Activated naive CD4-positive, alpha-beta T cell treated with anti-CD3 and anti-CD28 coated beads, Interleukin-2, amount 10 ng/mL, durations not matched to agents 7 days and 5 days (primary cell): ENCODE data around the gene PRRT3.
"Not testable (repeated sequence)": the region's sequence is repeated elsewhere in the genome, so short reads cannot be mapped to it uniquely, and the experiment has no call there.

Experiments
- CTCF ChIA-PET: fragments of 350-600 bp; sonication (Branson Sonifier 250); formaldehyde crosslinking; loops from one replicate; lab custom pipeline; 2021; ENCODE audit warnings: antibody characterized with exemption; lab: Charles Lee
- DNase-seq: peaks from one replicate; pipeline ENCODE4 v3.0.0-alpha.2; 2020
- H3K27ac Mint-ChIP-seq: one replicate; pipeline ENCODE4 v1.8.0; 2021; ENCODE audit warnings: mild to moderate bottlenecking, moderate library complexity, mixed read lengths
- H3K27me3 Mint-ChIP-seq: one replicate; pipeline ENCODE4 v1.8.0; 2021; ENCODE audit warnings: mild to moderate bottlenecking, mixed read lengths
- H3K36me3 Mint-ChIP-seq: one replicate; pipeline ENCODE4 v1.8.0; 2021; ENCODE audit warnings: mixed read lengths
- H3K4me1 Mint-ChIP-seq: one replicate; pipeline ENCODE4 v1.8.0; 2021; ENCODE audit warnings: mixed read lengths
- H3K4me3 Mint-ChIP-seq: one replicate; pipeline ENCODE4 v1.8.0; 2021; ENCODE audit warnings: mild to moderate bottlenecking, moderate library complexity, mixed read lengths
- H3K9me3 Mint-ChIP-seq: one replicate; pipeline ENCODE4 v1.8.0; 2021; ENCODE audit warnings: mixed read lengths

The PRRT3 gene

GRCh38 chr3:9942164-9942563 is 10.0 kb downstream of the PRRT3 start:
- no peaks in the 10 kb centered on the region for H3K27me3 Mint-ChIP-seq
- H3K36me3 Mint-ChIP-seq = peaks cover 16% of the 10 kb centered on the region
- no peak overlapping the region for H3K4me3 Mint-ChIP-seq
- H3K27ac Mint-ChIP-seq = peak overlapping the region; percentile 12
- peaks cover 8% of the 10 kb centered on the region for H3K4me1 Mint-ChIP-seq
- H3K9me3 Mint-ChIP-seq = no peaks in the 10 kb centered on the region
- CTCF ChIA-PET = interaction anchor here (0.9 to 4.2 kb wide), 2 partner anchors 9 to 30 kb away, joined by 3 to 24 read pairs; partner anchors contain the start of gene CRELD1
- no peak for DNase-seq

GRCh38 chr3:9940746-9941145 is 11.5 kb downstream of the PRRT3 start:
- H3K4me1 Mint-ChIP-seq = peaks cover 5% of the 10 kb centered on the region
- no peaks in the 10 kb centered on the region for H3K9me3 Mint-ChIP-seq
- no peak overlapping the region for H3K27ac Mint-ChIP-seq
- H3K27me3 Mint-ChIP-seq = no peaks in the 10 kb centered on the region
- H3K4me3 Mint-ChIP-seq = no peak overlapping the region
- CTCF ChIA-PET = interaction anchor here (4.2 kb wide), 1 partner anchor 8 kb away, joined by 24 read pairs; the partner anchor contains the start of gene CRELD1
- no peak for DNase-seq
- peaks cover 21% of the 10 kb centered on the region for H3K36me3 Mint-ChIP-seq

- H3K4me1 Mint-ChIP-seq, H3K27ac Mint-ChIP-seq, H3K27me3 Mint-ChIP-seq, CTCF ChIA-PET, H3K4me3 Mint-ChIP-seq, H3K9me3 Mint-ChIP-seq, DNase-seq: not testable (repeated sequence)
- peaks cover 30% of the 10 kb centered on the region for H3K36me3 Mint-ChIP-seq
Observed at GRCh38 chr3:9939906-9940305, 12.3 kb downstream of the PRRT3 start.

- Mint-ChIP-seq H3K4me1 (peaks cover 19% of the 10 kb centered on the region), H3K27me3 (no peaks in the 10 kb centered on the region), H3K4me3 (no peak overlapping the region), H3K9me3 (no peaks in the 10 kb centered on the region), H3K27ac (no peak overlapping the region), H3K36me3 (peaks cover 30% of the 10 kb centered on the region)
- DNase-seq = no peak
- CTCF ChIA-PET = no interaction called here
Observed at GRCh38 chr3:9938966-9939365, 13.2 kb downstream of the PRRT3 start.

GRCh38 chr3:9937486-9938238 is 14.5 kb downstream of the PRRT3 start:
- Mint-ChIP-seq H3K36me3 (peaks cover 26% of the 10 kb centered on the region), H3K27ac (no peak overlapping the region), H3K4me3 (no peak overlapping the region), H3K4me1 (peaks cover 23% of the 10 kb centered on the region), H3K9me3 (no peaks in the 10 kb centered on the region), H3K27me3 (no peaks in the 10 kb centered on the region)
- DNase-seq = no peak
- CTCF ChIA-PET = no interaction called here

GRCh38 chr3:9935966-9936510 is 16.2 kb downstream of the PRRT3 start:
- Mint-ChIP-seq H3K4me3 (no peak overlapping the region), H3K4me1 (peaks cover 35% of the 10 kb centered on the region), H3K36me3 (peaks cover 23% of the 10 kb centered on the region), H3K27me3 (no peaks in the 10 kb centered on the region), H3K9me3 (no peaks in the 10 kb centered on the region), H3K27ac (no peak overlapping the region)
- CTCF ChIA-PET = interaction anchor here (0.6 to 1.8 kb wide), 2 partner anchors 10 to 26 kb away, joined by 3 to 12 read pairs; no protein-coding TSS in a partner anchor
- DNase-seq = no peak

GRCh38 chr3:9934993-9935392 is 17.2 kb downstream of the PRRT3 start:
- CTCF ChIA-PET = interaction anchor here (0.8 to 5.1 kb wide), 4 partner anchors 8 to 142 kb away, joined by 3 to 24 read pairs (median 8); partner anchors contain the start of gene ARPC4
- no peaks in the 10 kb centered on the region for H3K9me3 Mint-ChIP-seq
- DNase-seq = no peak
- H3K4me1 Mint-ChIP-seq = peaks cover 35% of the 10 kb centered on the region
- peak overlapping the region; percentile 97 for H3K4me3 Mint-ChIP-seq
- H3K36me3 Mint-ChIP-seq = peaks cover 22% of the 10 kb centered on the region
- peak overlapping the region; percentile 95 for H3K27ac Mint-ChIP-seq
- peaks cover 3% of the 10 kb centered on the region for H3K27me3 Mint-ChIP-seq

GRCh38 chr3:9934235-9934621 is 18.0 kb downstream of the PRRT3 start:
- H3K27me3 Mint-ChIP-seq = peaks cover 8% of the 10 kb centered on the region
- peak; percentile 52 for DNase-seq
- H3K27ac Mint-ChIP-seq = peak overlapping the region; percentile 95
- H3K4me1 Mint-ChIP-seq = peaks cover 35% of the 10 kb centered on the region
- peaks cover 22% of the 10 kb centered on the region for H3K36me3 Mint-ChIP-seq
- CTCF ChIA-PET = interaction anchor here (1.1 to 5.2 kb wide), 7 partner anchors 9 to 387 kb away, joined by 3 to 62 read pairs (median 12); partner anchors contain the start of genes ARPC4 and SEC13
- H3K9me3 Mint-ChIP-seq = no peaks in the 10 kb centered on the region
- H3K4me3 Mint-ChIP-seq = peak overlapping the region; percentile 97

GRCh38 chr3:9933561-9934234 is 18.5 kb downstream of the PRRT3 start, which contains the start of gene CRELD1:
CRELD1 (plus strand) TSS chr3:9933834; CDS start chr3:9934439, 605 bp downstream.
- peak; percentile 98 for DNase-seq
- Mint-ChIP-seq H3K36me3 (peaks cover 22% of the 10 kb centered on the region), H3K9me3 (no peaks in the 10 kb centered on the region), H3K4me1 (peaks cover 35% of the 10 kb centered on the region), H3K4me3 (peak within 1 kb of the TSS; percentile 97), H3K27me3 (peaks cover 8% of the 10 kb centered on the region), H3K27ac (peak within 1 kb of the TSS; percentile 95)
- CTCF ChIA-PET = interaction anchor here (1.1 to 5.2 kb wide), 18 partner anchors 9 to 388 kb away, joined by 3 to 62 read pairs (median 6); partner anchors contain the start of genes ARPC4, IL17RC and SEC13

GRCh38 chr3:9932843-9933560 is 19.2 kb downstream of the PRRT3 start:
- Mint-ChIP-seq H3K36me3 (peaks cover 18% of the 10 kb centered on the region), H3K27me3 (peaks cover 8% of the 10 kb centered on the region), H3K27ac (peak overlapping the region; percentile 95), H3K4me3 (peak overlapping the region; percentile 97), H3K4me1 (peaks cover 35% of the 10 kb centered on the region), H3K9me3 (no peaks in the 10 kb centered on the region)
- peak; percentile 91 for DNase-seq
- CTCF ChIA-PET = interaction anchor here (0.6 to 5.2 kb wide), 25 partner anchors 10 to 389 kb away, joined by 3 to 62 read pairs (median 6); partner anchors contain the start of genes ARPC4, IL17RC, IL17RE and RPUSD3

GRCh38 chr3:9932535-9932842 is 19.7 kb downstream of the PRRT3 start:
- Mint-ChIP-seq H3K4me1 (peaks cover 35% of the 10 kb centered on the region), H3K4me3 (peak overlapping the region; percentile 97), H3K36me3 (peaks cover 17% of the 10 kb centered on the region), H3K27ac (peak overlapping the region; percentile 95), H3K27me3 (peaks cover 8% of the 10 kb centered on the region), H3K9me3 (no peaks in the 10 kb centered on the region)
- no peak for DNase-seq
- CTCF ChIA-PET = interaction anchor here (0.6 to 5.2 kb wide), 23 partner anchors 10 to 389 kb away, joined by 3 to 62 read pairs (median 6); partner anchors contain the start of genes ARPC4, IL17RC, IL17RE and RPUSD3

GRCh38 chr3:9930804-9931418 is 21.3 kb downstream of the PRRT3 start:
- H3K36me3 Mint-ChIP-seq = peaks cover 9% of the 10 kb centered on the region
- H3K27me3 Mint-ChIP-seq = peaks cover 8% of the 10 kb centered on the region
- H3K4me3 Mint-ChIP-seq = peak overlapping the region; percentile 38
- H3K4me1 Mint-ChIP-seq = peaks cover 35% of the 10 kb centered on the region
- no peak for DNase-seq
- H3K9me3 Mint-ChIP-seq = no peaks in the 10 kb centered on the region
- peak overlapping the region; percentile 53 for H3K27ac Mint-ChIP-seq
- CTCF ChIA-PET = interaction anchor here (0.6 to 5.2 kb wide), 21 partner anchors 10 to 578 kb away, joined by 3 to 62 read pairs (median 4); partner anchors contain the start of genes IL17RC and SEC13

- no peaks in the 10 kb centered on the region for H3K36me3 Mint-ChIP-seq
- DNase-seq = no peak
- H3K9me3 Mint-ChIP-seq = no peaks in the 10 kb centered on the region
- no peak overlapping the region for H3K27ac Mint-ChIP-seq
- H3K4me1 Mint-ChIP-seq = peaks cover 14% of the 10 kb centered on the region
- H3K4me3 Mint-ChIP-seq = no peak overlapping the region
- peaks cover 26% of the 10 kb centered on the region for H3K27me3 Mint-ChIP-seq
- CTCF ChIA-PET = no interaction called here
Observed at GRCh38 chr3:9928158-9928557, 24.1 kb downstream of the PRRT3 start.
